H1 (cell line): ENCODE measurements around the gene CACNB1. TPM values are rescaled to one million over a fixed set of nuclear protein-coding genes. Genes with fewer than 3 reads are reported as not detected.

Source experiments
- CTCF ChIA-PET: fragments of 300-600 bp; sonication (Branson Sonifier 250); formaldehyde crosslinking; loops from one replicate; lab custom pipeline; 2021; ENCODE audit not compliant: partially characterized antibody; lab: Charles Lee
- POLR2A ChIA-PET: fragments of 300-600 bp; sonication (Branson Sonifier 250); formaldehyde crosslinking; loops from one replicate; lab custom pipeline; 2021; ENCODE audit warnings: inconsistent platforms; ENCODE audit not compliant: partially characterized antibody; lab: Charles Lee
- DNase-seq, 2 experiments: peaks; one replicate each; pipeline versions ENCODE4 v3.0.0 to v3.0.0-alpha.2; 2010 to 2022; ENCODE audit warnings: low spot score in 2 of 2, low read depth in 1 of 2, mixed read lengths in 1 of 2
- FAIRE-seq: peaks from 2 replicates; lab custom pipeline; 2011; peaks lifted over from hg19 to GRCh38; lab: Jason Lieb, UNC
- H2AFZ ChIP-seq: 2 replicates; pipeline ENCODE4 v1.8.1; 2012; ENCODE audit warnings: low read length, inconsistent platforms
- H2AK5ac ChIP-seq: 2 replicates; pipeline ENCODE4 v1.6.1; 2013; ENCODE audit warnings: low read depth, low read length
- H2BK120ac ChIP-seq: replicated peaks from 2 replicates; pipeline ENCODE3; 2013; ENCODE audit warnings: low read depth, low read length, inconsistent platforms
- H2BK12ac ChIP-seq: 2 replicates; pipeline ENCODE4 v1.6.1; 2013; ENCODE audit warnings: low read depth, low read length
- H2BK15ac ChIP-seq: 2 replicates; pipeline ENCODE4 v1.6.1; 2013; ENCODE audit warnings: low read length
- H2BK20ac ChIP-seq: 2 replicates; pipeline ENCODE4 v1.6.1; 2013; ENCODE audit warnings: low read length
- H2BK5ac ChIP-seq: 2 replicates; pipeline ENCODE4 v1.6.1; 2013; ENCODE audit warnings: low read depth, low read length
- H3K14ac ChIP-seq: 2 replicates; pipeline ENCODE4 v1.6.1; 2013; ENCODE audit warnings: inconsistent platforms; ENCODE audit not compliant: insufficient read length
- H3K18ac ChIP-seq: 2 replicates; pipeline ENCODE4 v1.6.1; 2013; ENCODE audit warnings: low read length; ENCODE audit errors: extremely low read depth
- H3K23ac ChIP-seq: 2 replicates; pipeline ENCODE4 v1.6.1; 2013; ENCODE audit warnings: inconsistent platforms; ENCODE audit not compliant: insufficient read length
- H3K23me2 ChIP-seq: 2 replicates; pipeline ENCODE4 v1.6.1; 2013; ENCODE audit warnings: low read depth, low read length
- H3K27ac ChIP-seq: 2 replicates; pipeline ENCODE4 v1.6.1; 2011; ENCODE audit warnings: low read depth, low read length, inconsistent platforms
- H3K27me3 ChIP-seq, 4 experiments: replicated peaks in 1 of 4; 1 replicate in 1 of 4; 2 replicates in 3 of 4; pipeline versions ENCODE4 v1.6.1 to v1.8.1; 2011 to 2013; ENCODE audit warnings: low read length in 3 of 4, mild to moderate bottlenecking in 3 of 4, inconsistent platforms in 2 of 4, mixed read lengths in 2 of 4, moderate library complexity in 1 of 4; ENCODE audit not compliant: control insufficient read depth in 3 of 4, insufficient read depth in 3 of 4; ENCODE audit errors: extremely low read depth in 1 of 4
- H3K36me3 ChIP-seq, 4 experiments: 2 replicates each; pipeline versions ENCODE4 v1.6.1 to v1.8.1; 2011 to 2013; ENCODE audit warnings: mild to moderate bottlenecking in 4 of 4, low read length in 3 of 4, moderate library complexity in 2 of 4, control low read depth in 1 of 4, inconsistent platforms in 1 of 4; ENCODE audit not compliant: insufficient read depth in 4 of 4, control insufficient read depth in 2 of 4
- H3K4ac ChIP-seq: replicated peaks from 2 replicates; pipeline ENCODE3; 2013; ENCODE audit warnings: low read length, low read depth, mixed read lengths, inconsistent platforms; ENCODE audit not compliant: insufficient read length
- H3K4me1 ChIP-seq, 4 experiments: replicated peaks in 1 of 4; 1 replicate in 1 of 4; 2 replicates in 3 of 4; pipeline versions ENCODE4 v1.6.1 to v1.8.1; 2011 to 2013; ENCODE audit warnings: low read length in 3 of 4, inconsistent platforms in 2 of 4, mixed read lengths in 1 of 4; ENCODE audit not compliant: insufficient read depth in 4 of 4, control insufficient read depth in 3 of 4
- H3K4me2 ChIP-seq, 2 experiments: 2 replicates each; pipeline versions ENCODE4 v1.6.1 to v1.8.1; 2011 to 2013; ENCODE audit warnings: low read depth in 2 of 2, low read length in 2 of 2, control low read depth in 1 of 2, inconsistent platforms in 1 of 2, mild to moderate bottlenecking in 1 of 2; ENCODE audit not compliant: insufficient read depth in 1 of 2
- H3K4me3 ChIP-seq, 4 experiments: fragments of 200-600, 300-600 bp in 1 of 4; sonication (generic), shearing (Covaris generic), sonication (Bioruptor Twin) in 1 of 4; 2 replicates each; pipeline versions ENCODE4 v1.5.1 to v1.8.1; 2011 to 2016; ENCODE audit warnings: low read length in 4 of 4, low read depth in 3 of 4, control low read depth in 2 of 4, inconsistent platforms in 2 of 4, mild to moderate bottlenecking in 2 of 4, mixed read lengths in 1 of 4, moderate library complexity in 1 of 4; ENCODE audit not compliant: insufficient read depth in 2 of 4; ENCODE audit errors: extremely low read depth in 1 of 4
- H3K56ac ChIP-seq: replicated peaks from 2 replicates; pipeline ENCODE3; 2013; ENCODE audit warnings: low read depth, mild to moderate bottlenecking, mixed read lengths, low read length, inconsistent platforms; ENCODE audit not compliant: insufficient read length
- H3K79me1 ChIP-seq: 2 replicates; pipeline ENCODE4 v1.6.1; 2013; ENCODE audit warnings: low read depth, low read length, control low read depth
- H3K79me2 ChIP-seq, 2 experiments: 2 replicates each; pipeline versions ENCODE4 v1.6.1 to v1.8.1; 2012 to 2013; ENCODE audit warnings: low read length in 2 of 2, mild to moderate bottlenecking in 2 of 2, inconsistent platforms in 1 of 2; ENCODE audit not compliant: insufficient read depth in 2 of 2, control insufficient read depth in 1 of 2
- H3K9ac ChIP-seq, 4 experiments: replicated peaks in 1 of 4; 1 replicate in 1 of 4; 2 replicates in 3 of 4; pipeline versions ENCODE4 v1.6.1 to v1.8.1; 2011 to 2013; ENCODE audit warnings: low read depth in 3 of 4, low read length in 3 of 4, control low read depth in 2 of 4, mild to moderate bottlenecking in 2 of 4, moderate library complexity in 2 of 4, inconsistent platforms in 1 of 4; ENCODE audit errors: extremely low read depth in 1 of 4
- H3K9me3 ChIP-seq, 2 experiments: 2 replicates each; pipeline versions ENCODE4 v1.6.1 to v1.8.1; 2012 to 2013; ENCODE audit warnings: mild to moderate bottlenecking in 2 of 2, moderate library complexity in 2 of 2, control low read depth in 1 of 2, inconsistent platforms in 1 of 2, low read depth in 1 of 2, low read length in 1 of 2, mixed read lengths in 1 of 2; ENCODE audit not compliant: insufficient read depth in 2 of 2
- H4K20me1 ChIP-seq, 2 experiments: replicated peaks in 1 of 2; 2 replicates each; pipeline versions ENCODE3 to v1.8.1; 2011 to 2013; ENCODE audit warnings: inconsistent platforms in 2 of 2, low read length in 2 of 2, mild to moderate bottlenecking in 1 of 2; ENCODE audit not compliant: insufficient read depth in 2 of 2, control insufficient read depth in 1 of 2
- H4K5ac ChIP-seq: 2 replicates; pipeline ENCODE4 v1.6.1; 2013; ENCODE audit warnings: low read length, low read depth, mixed read lengths, inconsistent platforms; ENCODE audit not compliant: insufficient read length
- H4K8ac ChIP-seq: 2 replicates; pipeline ENCODE4 v1.8.0; 2013; ENCODE audit warnings: mild to moderate bottlenecking, moderate library complexity, low read length, inconsistent platforms; ENCODE audit not compliant: insufficient read depth; ENCODE audit errors: extremely low read depth
- H4K91ac ChIP-seq: replicated peaks from 2 replicates; pipeline ENCODE3; 2013; ENCODE audit warnings: low read length, mixed read lengths, inconsistent platforms; ENCODE audit not compliant: insufficient read length
- BRCA1 ChIP-seq: IDR thresholded peaks from 2 replicates; pipeline ENCODE4 v1.6.1; 2012; ENCODE audit warnings: low read depth, low read length, improper control_type of control experiment
- CHD2 ChIP-seq: IDR thresholded peaks from 2 replicates; pipeline ENCODE4 v1.6.1; 2012; ENCODE audit warnings: low read length, improper control_type of control experiment
- CTBP2 ChIP-seq: IDR thresholded peaks from 2 replicates; pipeline ENCODE4 v1.7.0; 2011; ENCODE audit warnings: borderline replicate concordance, mild to moderate bottlenecking, moderate library complexity, mixed read lengths, low read length; ENCODE audit not compliant: insufficient read depth, insufficient read length
- EGR1 ChIP-seq: IDR thresholded peaks from 2 replicates; pipeline ENCODE4 v1.6.1; 2011; ENCODE audit warnings: low read depth, low read length, borderline replicate concordance
- HDAC2 ChIP-seq, 2 experiments: fragments of 300-600 bp in 1 of 2; sonication (generic) in 1 of 2; IDR thresholded peaks; 2 replicates each; pipeline ENCODE4 v1.6.1; 2011 to 2012; ENCODE audit warnings: low read depth in 2 of 2, low read length in 2 of 2, mild to moderate bottlenecking in 2 of 2, moderate library complexity in 2 of 2, borderline replicate concordance in 1 of 2, inconsistent platforms in 1 of 2
- MAX ChIP-seq: IDR thresholded peaks from 2 replicates; pipeline ENCODE4 v1.6.1; 2012; ENCODE audit warnings: inconsistent platforms
- POLR2A ChIP-seq, 2 experiments: IDR thresholded peaks; 1 replicate in 1 of 2; 2 replicates in 1 of 2; pipeline ENCODE4 v1.6.1; 2011; ENCODE audit warnings: low read depth in 2 of 2, low read length in 2 of 2, mild to moderate bottlenecking in 2 of 2; ENCODE audit errors: control extremely low read depth in 1 of 2
- POU5F1 ChIP-seq: IDR thresholded peaks from 2 replicates; pipeline ENCODE4 v1.6.1; 2011; ENCODE audit warnings: low read depth, mild to moderate bottlenecking, low read length, moderate library complexity
- RAD21 ChIP-seq, 2 experiments: IDR thresholded peaks in 1 of 2; conservative IDR thresholded peaks in 1 of 2; 2 replicates each; pipeline ENCODE4 v1.6.1; 2011; ENCODE audit warnings: low read depth in 2 of 2, low read length in 2 of 2, improper control_type of control experiment in 1 of 2, inconsistent platforms in 1 of 2, mild to moderate bottlenecking in 1 of 2, moderate library complexity in 1 of 2
- RFX5 ChIP-seq: IDR thresholded peaks from 2 replicates; pipeline ENCODE4 v1.6.1; 2011; ENCODE audit warnings: low read depth, low read length, improper control_type of control experiment, borderline replicate concordance
- SIN3A ChIP-seq, 2 experiments: IDR thresholded peaks in 1 of 2; conservative IDR thresholded peaks in 1 of 2; 2 replicates each; pipeline ENCODE4 v1.6.1; 2011 to 2012; ENCODE audit warnings: low read length in 2 of 2, improper control_type of control experiment in 1 of 2, low read depth in 1 of 2, mild to moderate bottlenecking in 1 of 2
- SP1 ChIP-seq: IDR thresholded peaks from 2 replicates; pipeline ENCODE4 v1.6.1; 2011; ENCODE audit warnings: low read depth, low read length
- SP2 ChIP-seq: IDR thresholded peaks from 2 replicates; pipeline ENCODE4 v1.6.1; 2012; ENCODE audit warnings: mild to moderate bottlenecking, low read length, inconsistent platforms
- SP4 ChIP-seq: IDR thresholded peaks from 2 replicates; pipeline ENCODE4 v1.6.1; 2012; ENCODE audit warnings: low read length, inconsistent platforms
- TBP ChIP-seq: IDR thresholded peaks from 2 replicates; pipeline ENCODE4 v1.6.1; 2011; ENCODE audit warnings: low read depth, low read length, improper control_type of control experiment
- WGBS, 2 experiments: shearing (Covaris generic) in 1 of 2; methylation state at CpG; one replicate each; pipeline versions ENCODE4 v1.1.6 to v1.1.7; 2013 to 2015; ENCODE audit warnings: low lambda C conversion rate in 2 of 2, mixed read lengths in 2 of 2, inconsistent platforms in 1 of 2, low coverage in 1 of 2, missing lambda C conversion rate in 1 of 2; ENCODE audit not compliant: insufficient replicate concordance in 2 of 2, insufficient coverage in 1 of 2, insufficient read length in 1 of 2; ENCODE audit errors: extremely low coverage in 1 of 2, missing lambda C conversion rate in 1 of 2; 5-methylcytosine and 5-hydroxymethylcytosine counted together
- polyA plus RNA-seq, 7 experiments: library from polyadenylated mRNA; depleted of rRNA in 3 of 7; stranded (reverse) in 5 of 7; unstranded in 2 of 7; fragments of >200 nt in 5 of 7; fragments of 200-250 nt in 2 of 7; gene quantifications; 1 replicate in 5 of 7; 2 replicates in 1 of 7; 4 replicates in 1 of 7; pipeline versions ENCODE4 v1.2.1 to v1.2.3, GENCODE V29; 2011 to 2013; ENCODE audit warnings: missing spikeins in 2 of 7, mixed read lengths in 2 of 7
- total RNA-seq: library from RNA; stranded (reverse); fragmentation: NEBNext Ultra II Directional; extraction: Animal tissue kit (Norgen Biotek cat#: 25700); gene quantifications from 2 replicates; pipeline ENCODE4 v1.2.1, GENCODE V29; 2021

CACNB1 gene
- total and polyA plus RNA-seq, 2 of the 8 experiments (the other 6 are each of a cell fraction or from before 2014, with no cell fraction given) = 7.2 to 17.8 TPM

GRCh38 chr17:39139161-39139511 lies 58.3 kb downstream of the CACNB1 start:
- Histone ChIP-seq H3K56ac (no peak overlapping the region), H3K14ac (no peak overlapping the region), H2BK5ac (no peak overlapping the region), H3K36me3 (no peaks in the 10 kb centered on the region), H2BK20ac (no peak overlapping the region), H3K9me3 (no peaks in the 10 kb centered on the region), H2BK120ac (no peak overlapping the region), H4K8ac (no peak overlapping the region), H2AK5ac (no peak overlapping the region), H3K4me3 (no peak overlapping the region), H3K27me3 (no peaks in the 10 kb centered on the region), H2BK15ac (no peak overlapping the region), H3K79me2 (no peaks in the 10 kb centered on the region), H3K4me2 (no peak overlapping the region), H3K23ac (no peak overlapping the region), H3K9ac (no peak overlapping the region), H3K4me1 (no peaks in the 10 kb centered on the region), H4K20me1 (no peaks in the 10 kb centered on the region), H4K5ac (no peak overlapping the region), H3K23me2 (no peaks in the 10 kb centered on the region), H2BK12ac (no peak overlapping the region), H3K18ac (no peak overlapping the region), H4K91ac (no peak overlapping the region), H3K27ac (no peak overlapping the region), H3K4ac (no peak overlapping the region), H2AFZ (no peak overlapping the region), H3K79me1 (no peaks in the 10 kb centered on the region)
- POLR2A ChIA-PET = interaction anchor here (1.5 kb wide), 1 partner anchor 16 kb away, joined by 4 read pairs; no protein-coding TSS in a partner anchor
- FAIRE-seq (no peak), DNase-seq (no peak)
- 81% methylated on average over 2 of the region's 2 CpGs; no CpG with 5 or more reads in 1 of the 2 experiments for WGBS, 2 experiments
- CTCF ChIA-PET = interaction anchor here (1.5 to 3.5 kb wide), 2 partner anchors 13 to 36 kb away, joined by 4 to 19 read pairs; partner anchors contain the start of gene PLXDC1
- TF ChIP-seq CHD2 (no peak), POLR2A (IDR thresholded peaks at IDR 0.05; ENCODE audit: control extremely low read depth in 1 of 2, low read depth in 2 of 2, low read length in 2 of 2) (no peak), MAX (no peak), BRCA1 (no peak), POU5F1 (no peak), SP1 (no peak), SIN3A (conservative IDR thresholded peaks at IDR 0.05 in 1 of 2, IDR thresholded peaks at IDR 0.05 in 1 of 2; ENCODE audit: low read depth in 1 of 2, low read length in 2 of 2) (no peak), TBP (no peak), HDAC2 (IDR thresholded peaks at IDR 0.05; ENCODE audit: borderline replicate concordance in 1 of 2, low read depth in 2 of 2, low read length in 2 of 2) (no peak), RAD21 (IDR thresholded peaks at IDR 0.05 in 1 of 2, conservative IDR thresholded peaks at IDR 0.05 in 1 of 2; ENCODE audit: low read depth in 2 of 2, low read length in 2 of 2) (no peak), SP2 (no peak), RFX5 (no peak), CTBP2 (no peak), EGR1 (no peak), SP4 (no peak)
